Activated CD4-positive, alpha-beta T cell treated with anti-CD3 and anti-CD28 coated beads for 36 hours (primary cell): ENCODE results near the gene SLC24A4. TPM values are rescaled to one million over a fixed set of nuclear protein-coding genes. Genes with fewer than 3 reads are reported as not detected.

Experiments
- ATAC-seq: fragments of 200-7000 bp; cut with Tn5 transposase; one replicate; pipeline ENCODE4 v1.10.0; 2021; ENCODE audit warnings: mild to moderate bottlenecking, moderate library complexity
- CTCF ChIA-PET: fragments of 350-600 bp; sonication (Branson Sonifier 250); formaldehyde crosslinking; loops from one replicate; lab custom pipeline; 2021; ENCODE audit warnings: antibody characterized with exemption; lab: Charles Lee
- POLR2A ChIA-PET: fragments of 350-600 bp; sonication (Branson Sonifier 250); formaldehyde crosslinking; loops from one replicate; lab custom pipeline; 2021; ENCODE audit warnings: antibody characterized with exemption, inconsistent platforms; lab: Charles Lee
- DNase-seq: peaks from one replicate; pipeline ENCODE4 v3.0.0-alpha.2; 2020
- H3K27ac Mint-ChIP-seq: one replicate; pipeline ENCODE4 v1.8.0; 2021; ENCODE audit warnings: mixed read lengths
- H3K27me3 Mint-ChIP-seq: one replicate; pipeline ENCODE4 v1.8.0; 2021; ENCODE audit warnings: mixed read lengths
- H3K36me3 Mint-ChIP-seq: one replicate; pipeline ENCODE4 v1.8.0; 2021; ENCODE audit warnings: low read depth, mixed read lengths
- H3K4me1 Mint-ChIP-seq: one replicate; pipeline ENCODE4 v1.8.0; 2021; ENCODE audit warnings: mixed read lengths
- H3K4me3 Mint-ChIP-seq: one replicate; pipeline ENCODE4 v1.8.0; 2021; ENCODE audit warnings: mild to moderate bottlenecking, moderate library complexity, mixed read lengths
- H3K9me3 Mint-ChIP-seq: one replicate; pipeline ENCODE4 v1.8.0; 2021; ENCODE audit warnings: low read depth, mixed read lengths
- intact Hi-C, 2 experiments: fragments of 100-400 bp; cut with DNase I in 1 of 2; cut with micrococcal nuclease in 1 of 2; formaldehyde crosslinking; loops; one replicate each; pipeline versions ENCODE4 v1.14.2 to v1.15.1; 2022 to 2024; cut with DNase I, micrococcal nuclease
- total RNA-seq, 2 experiments: library from RNA; stranded (reverse); gene quantifications; one replicate each; pipeline ENCODE4 v1.2.3, GENCODE V29; 2021

Gene SLC24A4
- total RNA-seq = not detected

DNA sequence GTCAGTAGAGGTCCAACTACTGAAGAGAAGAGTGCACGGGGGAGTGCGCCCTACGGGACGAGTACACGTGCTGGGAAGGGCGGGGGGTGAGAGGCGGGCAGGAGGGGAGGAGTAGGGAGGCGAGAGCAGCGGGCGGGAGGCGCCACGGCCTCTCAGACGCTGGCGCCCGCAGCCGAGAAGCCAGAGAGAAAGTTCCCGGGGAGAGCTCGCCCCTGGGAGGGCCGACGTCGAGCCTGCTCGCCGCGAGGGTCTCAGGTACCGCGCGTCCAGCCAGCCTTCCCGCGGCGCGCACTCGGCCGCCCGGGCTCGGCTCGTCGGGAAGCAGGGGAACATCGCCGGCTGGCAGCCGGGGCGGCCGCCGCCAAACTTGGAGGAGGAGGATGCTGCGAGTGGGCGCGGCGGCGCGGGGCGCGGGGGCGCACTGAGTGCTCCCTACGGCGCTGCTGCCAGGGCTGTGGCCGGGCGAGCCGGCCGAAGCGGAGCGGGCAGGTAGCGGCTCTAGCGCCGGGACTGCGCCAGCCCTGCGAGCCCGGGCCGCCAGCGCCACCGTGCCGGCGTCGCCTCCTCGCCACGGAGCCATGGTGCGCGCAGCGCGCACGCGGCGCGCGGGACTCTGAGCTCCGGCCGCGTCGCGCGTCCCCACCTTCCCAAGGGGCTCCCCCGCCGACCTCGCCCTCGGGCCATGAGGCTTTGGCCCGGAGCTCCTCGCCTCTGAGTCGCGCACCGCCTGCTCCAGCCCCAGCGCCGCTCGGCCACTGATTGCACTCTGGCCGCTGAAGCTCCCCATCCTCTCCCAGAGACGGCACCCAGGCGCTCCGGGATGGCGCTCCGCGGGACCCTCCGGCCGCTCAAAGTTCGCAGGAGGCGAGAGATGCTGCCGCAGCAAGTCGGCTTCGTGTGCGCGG is at the start of gene SLC24A4:
TSS of gene SLC24A4 (plus strand) at position 155 of the 905 bp plus-strand sequence. CDS start at position 821, 666 bp downstream.
- Mint-ChIP-seq H3K36me3 (no peaks in the 10 kb centered on the region), H3K9me3 (no peaks in the 10 kb centered on the region), H3K4me1 (peaks cover 4% of the 10 kb centered on the region), H3K27me3 (peaks cover 60% of the 10 kb centered on the region), H3K27ac (no peak within 1 kb of the TSS), H3K4me3 (peak within 1 kb of the TSS; percentile 27)
- ChIA-PET CTCF (interaction anchor here (0.5 to 0.7 kb wide), 4 partner anchors 43 to 119 kb away, joined by 3 to 4 read pairs (median 3); no protein-coding TSS in a partner anchor), POLR2A (interaction anchor here (0.5 to 0.6 kb wide), 2 partner anchors 10 to 1219 kb away, joined by 3 to 4 read pairs; no protein-coding TSS in a partner anchor)
- DNase-seq (peak; percentile 29), ATAC-seq (peak; percentile 60)
- intact Hi-C loops = no loop called here

DNA sequence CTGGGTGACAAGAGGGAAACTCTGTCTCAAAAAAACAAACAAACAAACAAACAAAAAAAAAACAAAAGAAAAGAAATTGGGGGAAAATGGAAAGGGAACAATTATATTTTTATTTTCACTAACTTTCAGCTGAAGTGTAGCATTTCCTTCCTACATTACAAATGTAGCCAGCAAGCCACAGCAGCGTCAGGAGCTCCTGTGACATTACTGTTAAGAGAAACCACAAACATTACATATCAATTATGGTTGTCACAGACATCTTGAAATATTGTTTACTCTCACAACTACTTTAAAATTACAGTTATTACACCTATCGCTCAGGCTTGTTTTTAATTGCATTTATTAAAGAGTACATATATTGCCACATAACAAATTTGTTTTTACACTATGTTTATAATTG is 49.8 kb upstream of the SLC24A4 start:
- intact Hi-C loops = no loop called here

DNA sequence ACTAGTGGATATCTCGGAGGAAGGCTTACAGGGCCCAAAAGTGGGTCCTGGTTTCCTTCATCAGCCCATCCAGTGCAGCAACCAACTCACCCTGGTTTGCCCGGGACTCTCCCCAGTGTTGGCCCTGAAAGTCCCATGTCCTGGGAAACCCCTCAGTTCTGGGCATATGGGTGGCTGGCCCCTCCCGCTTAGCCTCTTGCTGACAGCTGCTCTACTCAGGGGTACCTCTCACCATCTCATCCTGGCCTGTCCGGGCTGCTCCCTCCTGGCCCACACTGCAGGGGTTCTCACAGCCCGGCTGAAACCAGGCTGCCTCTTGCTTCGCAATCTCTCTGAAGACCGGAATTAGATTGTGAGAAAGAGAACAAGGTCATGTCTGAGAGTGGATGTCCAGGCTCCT is 48.9 kb upstream of the SLC24A4 start:
- no peak overlapping the region for H3K27ac Mint-ChIP-seq
- POLR2A ChIA-PET = no interaction called here
- CTCF ChIA-PET = no interaction called here
- no peaks in the 10 kb centered on the region for H3K9me3 Mint-ChIP-seq
- H3K4me1 Mint-ChIP-seq = no peaks in the 10 kb centered on the region
- H3K36me3 Mint-ChIP-seq = no peaks in the 10 kb centered on the region
- DNase-seq = no peak
- no peak for ATAC-seq
- H3K4me3 Mint-ChIP-seq = no peak overlapping the region
- intact Hi-C loops = no loop called here
- peaks cover 6% of the 10 kb centered on the region for H3K27me3 Mint-ChIP-seq

More for the DNA sequence above, 49.8 kb upstream of the SLC24A4 start:
- ChIA-PET CTCF (interaction anchor here (0.7 kb wide), 1 partner anchor 22 kb away, joined by 3 read pairs; no protein-coding TSS in a partner anchor), POLR2A (no interaction called here)
- Mint-ChIP-seq H3K27me3 (peaks cover 6% of the 10 kb centered on the region), H3K27ac (no peak overlapping the region), H3K9me3 (no peaks in the 10 kb centered on the region), H3K4me3 (no peak overlapping the region), H3K36me3 (no peaks in the 10 kb centered on the region), H3K4me1 (no peaks in the 10 kb centered on the region)
- DNase-seq = no peak
- no peak for ATAC-seq

DNA sequence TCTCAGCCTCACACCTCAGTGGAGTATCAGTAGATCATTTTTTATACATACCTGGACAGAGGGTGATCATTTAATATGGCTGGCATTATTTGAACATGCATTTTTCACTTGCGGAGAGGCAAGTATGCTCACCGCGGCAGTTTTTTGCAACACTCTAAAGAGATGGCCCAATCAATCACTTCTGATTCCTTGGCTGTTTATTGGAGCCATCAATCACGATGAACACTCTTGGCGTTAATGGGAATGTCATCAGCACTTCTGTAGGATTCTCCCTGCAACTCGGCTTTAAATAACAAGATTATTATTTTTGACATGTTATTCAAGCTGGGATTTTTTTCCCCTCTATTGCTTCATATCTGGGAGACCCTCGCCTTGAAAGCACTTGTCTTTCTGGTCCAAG is 46.9 kb upstream of the SLC24A4 start:
- CTCF ChIA-PET = no interaction called here
- POLR2A ChIA-PET = no interaction called here
- intact Hi-C loops = no loop called here
- Mint-ChIP-seq H3K9me3 (no peaks in the 10 kb centered on the region), H3K27ac (no peak overlapping the region), H3K36me3 (no peaks in the 10 kb centered on the region), H3K4me3 (no peak overlapping the region), H3K27me3 (peaks cover 6% of the 10 kb centered on the region), H3K4me1 (peaks cover 10% of the 10 kb centered on the region)
- no peak for ATAC-seq
- no peak for DNase-seq

DNA sequence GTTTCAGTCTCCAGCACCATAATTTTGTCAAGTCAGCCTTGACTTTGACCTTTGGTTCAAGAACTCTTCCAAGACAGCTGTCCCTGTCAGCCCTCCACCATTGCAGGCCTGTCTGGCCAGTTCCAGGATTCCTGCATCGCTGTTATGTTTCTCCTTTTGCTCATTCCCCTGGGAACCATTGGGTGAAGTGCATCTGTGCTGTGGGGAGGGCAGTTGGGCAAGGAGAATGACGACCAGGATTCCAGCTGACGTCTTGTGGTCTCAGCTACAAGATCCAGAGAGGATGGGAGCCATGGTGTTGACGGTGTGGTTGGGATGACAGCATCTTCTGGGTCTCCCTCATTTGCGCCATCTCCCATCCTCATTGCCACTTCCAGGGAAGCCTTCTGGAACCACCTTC is 45.9 kb upstream of the SLC24A4 start:
- peaks cover 4% of the 10 kb centered on the region for H3K9me3 Mint-ChIP-seq
- H3K27me3 Mint-ChIP-seq = peaks cover 4% of the 10 kb centered on the region
- intact Hi-C loops = no loop called here
- H3K4me3 Mint-ChIP-seq = no peak overlapping the region
- peaks cover 16% of the 10 kb centered on the region for H3K4me1 Mint-ChIP-seq
- ATAC-seq (no peak), DNase-seq (no peak)
- ChIA-PET POLR2A (no interaction called here), CTCF (no interaction called here)
- H3K36me3 Mint-ChIP-seq = no peaks in the 10 kb centered on the region
- no peak overlapping the region for H3K27ac Mint-ChIP-seq

DNA sequence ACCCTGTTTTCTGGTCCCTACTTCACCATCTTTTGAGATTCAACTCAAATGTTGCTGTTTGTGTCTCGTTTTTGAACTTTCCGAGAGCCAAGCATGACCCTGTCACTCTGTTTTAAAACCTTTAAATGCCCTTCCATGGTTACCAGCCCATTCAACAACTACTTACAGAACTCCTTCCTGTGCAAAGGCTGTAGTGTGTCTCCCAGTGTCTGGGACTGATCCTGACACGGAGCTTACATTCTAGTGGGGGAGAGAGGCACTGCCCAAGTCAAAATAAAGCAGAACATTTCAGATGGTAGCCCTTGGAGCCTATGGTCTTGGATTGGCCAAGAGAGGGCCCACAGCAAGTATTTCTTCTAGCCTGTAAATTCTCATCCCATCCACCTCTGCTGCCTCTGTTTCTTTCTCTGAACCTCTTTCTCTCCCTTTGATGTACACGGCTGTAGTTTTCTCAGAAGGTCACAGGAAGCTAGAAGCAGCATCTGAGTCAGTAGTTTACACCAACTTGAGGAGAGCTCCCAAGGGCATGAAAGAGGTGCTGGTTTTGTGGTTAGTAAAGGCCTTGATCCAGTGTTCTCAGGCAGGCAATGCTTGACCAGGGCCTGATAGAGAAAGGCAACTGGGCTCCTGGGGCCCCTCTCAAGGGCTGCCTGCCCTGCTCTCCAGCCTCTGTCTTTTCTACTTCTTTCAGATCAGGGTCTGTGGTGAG is 42.3 kb upstream of the SLC24A4 start:
- Mint-ChIP-seq H3K27ac (peak overlapping the region; percentile 62), H3K27me3 (no peaks in the 10 kb centered on the region), H3K4me3 (no peak overlapping the region), H3K9me3 (peaks cover 5% of the 10 kb centered on the region), H3K4me1 (peaks cover 16% of the 10 kb centered on the region), H3K36me3 (no peaks in the 10 kb centered on the region)
- POLR2A ChIA-PET = no interaction called here
- DNase-seq (peak; percentile 9), ATAC-seq (peak; percentile 90)
- CTCF ChIA-PET = no interaction called here
- intact Hi-C loops = no loop called here

DNA sequence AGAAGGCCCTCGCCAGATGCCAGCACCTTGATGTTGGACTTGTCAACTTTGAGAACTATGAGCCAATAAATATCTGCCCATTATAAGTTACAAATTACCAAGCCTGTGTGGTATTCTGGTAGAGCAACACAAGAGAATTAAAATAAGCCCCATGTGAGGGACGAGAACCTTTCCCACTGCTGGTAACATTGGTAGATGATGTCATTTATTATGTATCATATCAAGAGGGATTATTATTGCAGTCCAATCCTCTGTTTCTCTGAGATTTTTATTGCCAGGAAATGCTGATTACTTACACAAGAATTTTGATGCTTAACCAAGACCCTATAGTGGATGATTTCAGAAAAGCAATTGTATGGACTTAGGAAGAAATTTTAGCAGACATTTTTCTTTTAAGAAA is 40.3 kb upstream of the SLC24A4 start:
- intact Hi-C loops = no loop called here
- ChIA-PET CTCF (interaction anchor here (0.7 kb wide), 1 partner anchor 404 kb away, joined by 3 read pairs; no protein-coding TSS in a partner anchor), POLR2A (no interaction called here)
- ATAC-seq = no peak
- peaks cover 16% of the 10 kb centered on the region for H3K4me1 Mint-ChIP-seq
- peaks cover 5% of the 10 kb centered on the region for H3K9me3 Mint-ChIP-seq
- H3K4me3 Mint-ChIP-seq = no peak overlapping the region
- no peak for DNase-seq
- H3K27ac Mint-ChIP-seq = no peak overlapping the region
- H3K36me3 Mint-ChIP-seq = no peaks in the 10 kb centered on the region
- no peaks in the 10 kb centered on the region for H3K27me3 Mint-ChIP-seq

GRCh38 chr14:92285311-92285710 is 37.7 kb upstream of the SLC24A4 start:
- CTCF ChIA-PET = no interaction called here
- ATAC-seq = no peak
- POLR2A ChIA-PET = no interaction called here
- peaks cover 8% of the 10 kb centered on the region for H3K27me3 Mint-ChIP-seq
- H3K36me3 Mint-ChIP-seq = no peaks in the 10 kb centered on the region
- H3K4me3 Mint-ChIP-seq = no peak overlapping the region
- peaks cover 13% of the 10 kb centered on the region for H3K4me1 Mint-ChIP-seq
- intact Hi-C loops = no loop called here
- no peak overlapping the region for H3K27ac Mint-ChIP-seq
- DNase-seq = no peak
- peaks cover 5% of the 10 kb centered on the region for H3K9me3 Mint-ChIP-seq

DNA sequence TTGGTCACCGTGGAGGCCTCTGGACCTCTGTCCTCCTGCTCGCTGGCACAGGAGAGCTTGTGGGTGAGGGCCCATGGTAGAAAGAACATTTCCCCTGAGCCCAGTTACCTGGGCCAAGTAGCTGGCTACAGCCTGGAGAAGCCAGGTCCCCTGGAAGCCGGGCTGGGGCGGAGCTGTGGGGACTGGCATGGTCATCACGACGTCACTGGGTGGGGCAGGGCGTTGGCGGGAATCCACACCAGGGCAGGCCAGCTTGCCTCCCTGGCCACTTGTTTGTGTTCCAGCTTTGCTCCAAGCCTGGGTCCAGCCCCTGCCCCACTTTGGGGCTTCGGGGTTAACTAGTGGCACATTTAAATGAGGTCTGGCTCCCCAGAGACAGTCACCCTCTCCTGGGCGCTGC is 35.0 kb upstream of the SLC24A4 start:
- H3K27me3 Mint-ChIP-seq = peaks cover 10% of the 10 kb centered on the region
- no peak for DNase-seq
- H3K4me3 Mint-ChIP-seq = no peak overlapping the region
- ChIA-PET CTCF (no interaction called here), POLR2A (no interaction called here)
- no peaks in the 10 kb centered on the region for H3K4me1 Mint-ChIP-seq
- no peak for ATAC-seq
- no peak overlapping the region for H3K27ac Mint-ChIP-seq
- no peaks in the 10 kb centered on the region for H3K9me3 Mint-ChIP-seq
- intact Hi-C loops = no loop called here
- H3K36me3 Mint-ChIP-seq = no peaks in the 10 kb centered on the region

- Mint-ChIP-seq H3K36me3 (no peaks in the 10 kb centered on the region), H3K9me3 (no peaks in the 10 kb centered on the region), H3K4me3 (no peak overlapping the region), H3K27ac (no peak overlapping the region), H3K4me1 (no peaks in the 10 kb centered on the region), H3K27me3 (peaks cover 10% of the 10 kb centered on the region)
- ATAC-seq (no peak), DNase-seq (no peak)
- ChIA-PET POLR2A (no interaction called here), CTCF (interaction anchor here (0.6 kb wide), 1 partner anchor 90 kb away, joined by 3 read pairs; no protein-coding TSS in a partner anchor)
- intact Hi-C loops = no loop called here
Measured at GRCh38 chr14:92288994-92289660, 33.8 kb upstream of the SLC24A4 start.

DNA sequence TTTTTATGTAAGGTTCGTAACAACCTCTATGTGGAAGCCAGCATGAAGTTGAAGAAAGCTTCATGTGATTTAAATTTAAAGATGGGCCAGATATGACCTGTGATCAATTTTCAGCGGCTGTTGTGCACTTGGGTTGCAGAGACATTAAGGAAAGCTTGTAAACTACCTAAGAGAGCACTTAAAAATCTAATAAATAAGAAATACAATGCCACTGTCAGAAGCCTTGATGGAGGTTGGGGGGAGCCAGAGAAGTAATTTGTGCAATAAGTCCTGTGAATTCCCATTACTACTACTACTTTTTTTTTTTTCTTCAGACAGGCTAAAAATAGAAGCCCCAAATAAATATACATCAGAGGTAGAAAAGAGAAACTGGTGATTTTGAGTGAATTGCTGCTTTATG is 30.3 kb upstream of the SLC24A4 start:
- Mint-ChIP-seq H3K27ac (no peak overlapping the region), H3K27me3 (peaks cover 10% of the 10 kb centered on the region), H3K36me3 (no peaks in the 10 kb centered on the region), H3K9me3 (no peaks in the 10 kb centered on the region), H3K4me3 (no peak overlapping the region), H3K4me1 (no peaks in the 10 kb centered on the region)
- POLR2A ChIA-PET = no interaction called here
- intact Hi-C loops = no loop called here
- CTCF ChIA-PET = interaction anchor here (0.5 to 0.6 kb wide), 2 partner anchors 60 to 689 kb away, joined by 3 read pairs; no protein-coding TSS in a partner anchor
- no peak for ATAC-seq
- no peak for DNase-seq
